WI38 (cell line): Measurements from ENCODE around the gene SEMA3D.

Experiments used
- H3K4me3 ChIP-seq: 2 replicates; pipeline ENCODE4 v1.5.1; 2011; ENCODE audit warnings: low read depth, mild to moderate bottlenecking, control low read depth, low read length
- TF ChIP-seq, protein P1 (sequence below): IDR thresholded peaks from 2 replicates; pipeline ENCODE4 v1.5.1; 2012; ENCODE audit warnings: low read depth, mild to moderate bottlenecking, control low read depth, low read length

The SEMA3D gene

DNA sequence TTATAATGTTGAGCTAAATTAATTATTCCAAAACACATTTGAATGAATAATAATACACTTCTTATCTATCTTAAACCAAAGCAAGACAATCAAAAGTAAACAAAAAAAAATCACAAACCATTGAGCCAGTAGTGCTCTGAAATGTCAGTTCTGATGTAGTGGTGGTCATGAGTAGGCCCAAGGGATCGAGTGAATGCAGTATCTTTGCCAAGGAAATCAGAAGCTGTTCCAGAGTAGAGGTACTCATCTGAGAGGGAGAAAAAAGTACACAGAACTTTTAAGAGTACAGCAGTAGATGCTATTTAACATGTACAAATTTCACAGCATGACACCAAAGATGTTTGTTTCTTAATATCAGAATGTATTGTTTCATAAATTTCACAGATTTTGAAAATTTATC is 121.5 kb downstream of the SEMA3D start:
- H3K4me3 ChIP-seq: no peak overlapping the region
- TF ChIP-seq, protein P1, sequence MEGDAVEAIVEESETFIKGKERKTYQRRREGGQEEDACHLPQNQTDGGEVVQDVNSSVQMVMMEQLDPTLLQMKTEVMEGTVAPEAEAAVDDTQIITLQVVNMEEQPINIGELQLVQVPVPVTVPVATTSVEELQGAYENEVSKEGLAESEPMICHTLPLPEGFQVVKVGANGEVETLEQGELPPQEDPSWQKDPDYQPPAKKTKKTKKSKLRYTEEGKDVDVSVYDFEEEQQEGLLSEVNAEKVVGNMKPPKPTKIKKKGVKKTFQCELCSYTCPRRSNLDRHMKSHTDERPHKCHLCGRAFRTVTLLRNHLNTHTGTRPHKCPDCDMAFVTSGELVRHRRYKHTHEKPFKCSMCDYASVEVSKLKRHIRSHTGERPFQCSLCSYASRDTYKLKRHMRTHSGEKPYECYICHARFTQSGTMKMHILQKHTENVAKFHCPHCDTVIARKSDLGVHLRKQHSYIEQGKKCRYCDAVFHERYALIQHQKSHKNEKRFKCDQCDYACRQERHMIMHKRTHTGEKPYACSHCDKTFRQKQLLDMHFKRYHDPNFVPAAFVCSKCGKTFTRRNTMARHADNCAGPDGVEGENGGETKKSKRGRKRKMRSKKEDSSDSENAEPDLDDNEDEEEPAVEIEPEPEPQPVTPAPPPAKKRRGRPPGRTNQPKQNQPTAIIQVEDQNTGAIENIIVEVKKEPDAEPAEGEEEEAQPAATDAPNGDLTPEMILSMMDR: no peak

DNA sequence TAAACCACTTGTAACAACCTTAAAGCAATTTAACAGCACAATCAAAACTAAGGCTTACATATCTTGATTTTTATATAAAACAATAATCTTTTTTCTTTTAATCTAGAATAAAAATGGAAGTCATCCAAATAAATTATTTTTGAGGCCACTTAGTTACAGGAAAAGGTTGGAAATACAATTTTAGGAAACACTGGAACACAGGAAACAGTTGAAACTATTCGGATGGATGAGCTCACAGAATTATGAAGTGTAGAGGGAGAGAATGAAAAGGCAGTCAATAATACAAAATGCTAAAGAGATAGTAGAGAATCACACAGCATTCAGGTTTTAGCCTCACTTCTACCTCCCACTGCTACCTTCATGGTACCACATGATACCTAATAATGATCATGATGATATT is 124.2 kb downstream of the SEMA3D start:
- no peak overlapping the region for H3K4me3 ChIP-seq
- TF ChIP-seq, protein P1: no peak

DNA sequence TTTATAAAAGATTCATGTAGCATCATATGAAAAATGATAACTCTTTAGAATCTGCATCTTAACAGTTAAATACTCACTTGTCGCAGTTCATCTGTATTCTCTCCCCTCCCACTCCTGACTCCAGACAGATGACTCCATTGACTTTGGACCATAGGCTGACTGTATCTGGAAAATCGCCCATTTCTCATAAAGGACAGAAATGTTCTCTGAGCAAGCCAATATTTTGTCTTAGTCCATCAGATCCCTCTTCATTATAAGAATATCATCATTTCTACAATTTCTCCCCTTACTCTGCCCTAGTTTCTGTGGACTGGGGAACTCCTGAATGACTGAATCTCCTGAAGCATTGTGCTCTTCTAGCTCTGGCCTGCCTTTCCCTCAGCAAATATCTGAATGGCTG is 125.4 kb downstream of the SEMA3D start:
- no peak overlapping the region for H3K4me3 ChIP-seq
- TF ChIP-seq, protein P1: no peak

DNA sequence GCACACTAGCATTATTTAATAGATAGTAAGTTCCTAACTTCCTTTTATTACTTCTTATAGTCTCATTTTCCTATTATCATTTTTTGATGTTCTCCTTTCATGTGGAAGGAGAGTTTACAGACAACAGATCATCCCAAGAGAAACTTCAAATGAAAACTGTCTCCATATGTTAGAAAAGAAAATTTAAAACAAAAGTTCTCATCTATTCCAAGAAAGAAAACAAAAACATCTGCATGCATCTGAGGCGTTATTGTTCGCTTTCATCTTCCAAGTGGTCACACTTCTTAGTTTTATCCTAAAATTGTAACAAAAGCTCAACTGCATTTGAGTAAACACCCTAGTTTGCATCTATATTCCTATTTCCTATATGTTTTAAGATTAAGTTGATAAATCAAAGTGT is 126.2 kb downstream of the SEMA3D start:
- no peak overlapping the region for H3K4me3 ChIP-seq
- TF ChIP-seq, protein P1: no peak

DNA sequence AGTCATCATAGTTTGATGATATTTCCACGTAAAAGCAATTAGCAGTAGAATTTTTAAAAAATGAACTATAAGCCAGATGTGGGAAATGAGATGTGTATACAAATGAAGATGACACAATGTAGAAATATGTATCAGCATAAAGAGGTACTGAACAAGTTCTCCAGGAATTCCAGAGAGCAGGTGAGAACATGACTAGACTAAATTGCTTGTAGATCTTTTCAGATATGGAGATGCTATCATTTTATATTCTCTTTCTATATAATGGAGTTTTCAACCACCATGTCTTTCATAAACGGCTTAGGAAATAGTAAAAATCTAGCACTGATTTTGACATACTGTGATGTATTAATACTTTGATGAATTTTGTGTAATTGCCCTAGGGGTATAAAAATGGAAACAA is 130.9 kb downstream of the SEMA3D start:
- TF ChIP-seq, protein P1: no peak
- H3K4me3 ChIP-seq: no peak overlapping the region

DNA sequence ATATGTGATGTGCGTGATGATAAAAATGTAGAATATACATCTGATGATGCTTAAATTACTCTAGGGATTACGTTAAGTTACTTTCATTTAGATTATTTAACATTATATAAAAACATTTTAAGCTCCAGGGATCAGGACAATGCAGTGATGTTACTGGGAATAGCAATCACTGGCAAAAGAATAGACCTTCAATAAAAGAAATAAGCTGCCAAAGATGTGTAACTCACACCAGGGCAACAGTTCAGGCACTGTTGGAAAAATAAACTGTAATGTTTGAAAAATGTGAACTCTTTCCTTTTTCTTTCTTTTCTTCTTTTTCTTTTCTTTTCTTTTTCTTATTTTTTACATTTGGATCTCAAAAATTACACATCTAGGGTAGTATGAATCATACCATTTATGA is 131.7 kb downstream of the SEMA3D start:
- TF ChIP-seq, protein P1: no peak
- H3K4me3 ChIP-seq: no peak overlapping the region

DNA sequence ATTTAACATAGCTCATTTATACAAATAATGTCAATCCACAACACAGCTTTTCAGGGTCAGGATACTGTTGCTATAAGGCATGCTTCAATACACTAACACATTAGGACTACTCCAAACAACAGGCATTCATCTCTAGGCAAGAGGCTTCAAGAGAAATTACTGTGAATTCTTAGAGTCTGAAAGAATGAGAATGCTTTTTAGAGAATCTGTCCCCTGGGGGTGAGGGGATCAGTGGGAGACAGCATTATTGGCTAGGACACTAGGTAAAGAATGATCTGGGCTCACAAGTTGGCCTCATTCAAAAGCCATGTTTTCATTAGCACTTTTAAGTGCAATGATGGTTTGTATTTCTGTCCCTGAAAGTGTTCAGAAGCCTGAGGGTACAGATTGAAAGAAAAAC is 132.6 kb downstream of the SEMA3D start:
- no peak overlapping the region for H3K4me3 ChIP-seq
- TF ChIP-seq, protein P1: no peak
